HG03159 (cell line): Measurements from ENCODE around the gene TMEM144.
"Not testable (repeated sequence)": the region's sequence is repeated elsewhere in the genome, so short reads cannot be mapped to it uniquely, and the experiment has no call there.

Experiments
- ATAC-seq: cut with Tn5 transposase; IDR thresholded peaks from one replicate; pipeline ENCODE4 v1.9.1; 2021; ENCODE audit warnings: mild to moderate bottlenecking, moderate library complexity; ENCODE audit not compliant: unreplicated experiment

TMEM144 gene

GRCh38 chr4:158190718-158191117, 19.6 kb upstream of the TMEM144 start:
- ATAC-seq, result no peak

GRCh38 chr4:158192439-158193158, 17.7 kb upstream of the TMEM144 start:
- no peak for ATAC-seq

- ATAC-seq, result peak; percentile 76
Observed at GRCh38 chr4:158193171-158193749, 17.0 kb upstream of the TMEM144 start.

- no peak for ATAC-seq
Observed at GRCh38 chr4:158195297-158195696, 15.0 kb upstream of the TMEM144 start.

GRCh38 chr4:158197194-158197776, 13.0 kb upstream of the TMEM144 start:
- ATAC-seq, result no peak

- no peak for ATAC-seq
Observed at GRCh38 chr4:158200214-158200613, 10.1 kb upstream of the TMEM144 start.

- ATAC-seq, result no peak
Observed at GRCh38 chr4:158201322-158201721, 9.0 kb upstream of the TMEM144 start.

- no peak for ATAC-seq
Observed at GRCh38 chr4:158201876-158202275, 8.4 kb upstream of the TMEM144 start.

- no peak for ATAC-seq
Observed at GRCh38 chr4:158202481-158202880, 7.8 kb upstream of the TMEM144 start.

GRCh38 chr4:158203436-158203835, 6.8 kb upstream of the TMEM144 start:
- ATAC-seq, result no peak

- no peak for ATAC-seq
Observed at GRCh38 chr4:158203929-158204328, 6.4 kb upstream of the TMEM144 start.

GRCh38 chr4:158208963-158209640, 1.2 kb upstream of the TMEM144 start:
- peak; percentile 83 for ATAC-seq

- ATAC-seq, result no peak
Observed at GRCh38 chr4:158211222-158211621, 936 bp downstream of the TMEM144 start.

GRCh38 chr4:158213466-158213865, 3.2 kb downstream of the TMEM144 start:
- no peak for ATAC-seq

GRCh38 chr4:158214856-158215255, 4.6 kb downstream of the TMEM144 start:
- ATAC-seq, result no peak

- ATAC-seq, result no peak
Observed at GRCh38 chr4:158217763-158218162, 7.5 kb downstream of the TMEM144 start.

GRCh38 chr4:158219623-158220022, 9.3 kb downstream of the TMEM144 start:
- peak; percentile 51 for ATAC-seq

GRCh38 chr4:158224318-158224717, 14.0 kb downstream of the TMEM144 start:
- ATAC-seq, result not testable (repeated sequence)

- ATAC-seq, result not testable (repeated sequence)
Observed at GRCh38 chr4:158224999-158225398, 14.7 kb downstream of the TMEM144 start.

- not testable (repeated sequence) for ATAC-seq
Observed at GRCh38 chr4:158227880-158228279, 17.6 kb downstream of the TMEM144 start.

- ATAC-seq, result not testable (repeated sequence)
Observed at GRCh38 chr4:158228399-158228798, 18.1 kb downstream of the TMEM144 start.

GRCh38 chr4:158229768-158230167, 19.5 kb downstream of the TMEM144 start:
- no peak for ATAC-seq
